HepG2 (cell line): ENCODE data around the gene PLEKHA5.

Experiments
- EP300 ChIP-seq, 3 experiments: sonication (generic) in 1 of 3; formaldehyde crosslinking in 1 of 3; IDR thresholded peaks; 2 replicates each; pipeline versions ENCODE4 v1.5.1 to v1.6.1; 2011 to 2020; ENCODE audit warnings: low read depth in 2 of 3, low read length in 2 of 3, borderline replicate concordance in 1 of 3, improper control_type of control experiment in 1 of 3, mild to moderate bottlenecking in 1 of 3, missing genetic modification reagents in 1 of 3, moderate library complexity in 1 of 3
- IRF2 ChIP-seq: IDR thresholded peaks from 2 replicates; pipeline ENCODE4 v1.6.1; 2018; ENCODE audit warnings: missing genetic modification reagents, missing compliant biosample characterization
- NFIC ChIP-seq: IDR thresholded peaks from 2 replicates; pipeline ENCODE4 v1.6.1; 2012; ENCODE audit warnings: mild to moderate bottlenecking, low read length, inconsistent platforms

GRCh38 chr12:19138956-19139355 lies 9.4 kb downstream of the PLEKHA5 start:
- TF ChIP-seq EP300 (IDR thresholded peaks at IDR 0.05; ENCODE audit: low read depth in 2 of 2, low read length in 2 of 2) (no peak), EP300 (CRISPR knock-in tag; IDR thresholded peaks at IDR 0.05; ENCODE audit: borderline replicate concordance) (no peak), IRF2 (no peak), NFIC (no peak)
